ENCODE measurements around the gene ACTL6B.
A peak's percentile ranks its signal among the peaks of the same experiment; 100 is the strongest.
"Not testable (repeated sequence)": the region's sequence is repeated elsewhere in the genome, so short reads cannot be mapped to it uniquely, and the experiment has no call there.

The ACTL6B gene

GRCh38 chr7:100655908-100656674 lies at the start of gene ACTL6B:
Gene ACTL6B, minus strand, starts transcription at chr7:100656448. Its CDS starts 94 bp downstream, at chr7:100656354.
- DNase-seq = peak; percentile 57

- peak; percentile 80 for DNase-seq
These were observed 49.1 kb upstream of the ACTL6B start for GRCh38 chr7:100705320-100705752.

GRCh38 chr7:100701089-100701488 lies 44.8 kb upstream of the ACTL6B start:
- not testable (repeated sequence) for DNase-seq

- DNase-seq = no peak
These were observed 42.8 kb upstream of the ACTL6B start for GRCh38 chr7:100699018-100699417.

- no peak for DNase-seq
These were observed 39.9 kb upstream of the ACTL6B start for GRCh38 chr7:100696123-100696521.

- peak; percentile 80 for DNase-seq
These were observed 38.0 kb upstream of the ACTL6B start, which contains the start of gene GIGYF1 for GRCh38 chr7:100694098-100694745. Gene GIGYF1, minus strand, starts transcription at chr7:100694250. Its CDS starts 6,012 bp downstream, at chr7:100688238.

- no peak for DNase-seq
These were observed 37.3 kb upstream of the ACTL6B start for GRCh38 chr7:100693312-100694097.

GRCh38 chr7:100692578-100692961 lies 36.3 kb upstream of the ACTL6B start:
- no peak for DNase-seq

GRCh38 chr7:100691676-100692577 lies 35.7 kb upstream of the ACTL6B start:
- DNase-seq = peak; percentile 88

GRCh38 chr7:100689230-100690135 lies 33.2 kb upstream of the ACTL6B start:
- DNase-seq = no peak

GRCh38 chr7:100688326-100688860 lies 32.1 kb upstream of the ACTL6B start:
- no peak for DNase-seq

- DNase-seq = no peak
These were observed 31.6 kb upstream of the ACTL6B start for GRCh38 chr7:100687751-100688300.

GRCh38 chr7:100687261-100687660 lies 31.0 kb upstream of the ACTL6B start:
- no peak for DNase-seq

- DNase-seq = no peak
These were observed 30.6 kb upstream of the ACTL6B start for GRCh38 chr7:100686822-100687211.

- DNase-seq = no peak
These were observed 30.1 kb upstream of the ACTL6B start for GRCh38 chr7:100686201-100686821.

- DNase-seq = no peak
These were observed 29.4 kb upstream of the ACTL6B start for GRCh38 chr7:100685631-100686145.

- no peak for DNase-seq
These were observed 28.9 kb upstream of the ACTL6B start for GRCh38 chr7:100685049-100685605.

GRCh38 chr7:100684534-100685042 lies 28.3 kb upstream of the ACTL6B start:
- no peak for DNase-seq

All from CD4-positive, alpha-beta T cell treated with Interleukin-6 for 4 hours (primary cell).